ENCODE results near the gene EVPLL.

EVPLL gene

GRCh38 chr17:18364166-18364565 lies 13.4 kb upstream of the EVPLL start:
- Histone ChIP-seq H3K36me3 (ENCODE audit: insufficient read depth, low read length) (no peaks in the 10 kb centered on the region), H3K79me2 (ENCODE audit: insufficient read depth, low read length) (peaks cover 41% of the 10 kb centered on the region), H3K9me3 (ENCODE audit: insufficient read depth, low read depth, low read length) (no peaks in the 10 kb centered on the region), H3K27me3 (ENCODE audit: insufficient read depth, low read length, poor library complexity, severe bottlenecking) (no peaks in the 10 kb centered on the region), H3K9me2 (replicated peaks; ENCODE audit: low read depth, low read length) (no peaks in the 10 kb centered on the region), H3K4me3 (ENCODE audit: low read length, poor library complexity, severe bottlenecking) (no peak overlapping the region), H3K4me1 (ENCODE audit: insufficient read depth, low read length, poor library complexity, severe bottlenecking) (peaks cover 13% of the 10 kb centered on the region), H2AFZ (ENCODE audit: low read length) (no peak overlapping the region), H3K9ac (ENCODE audit: low read depth, low read length, poor library complexity, severe bottlenecking) (peak overlapping the region; percentile 94), H3K4me2 (ENCODE audit: low read depth, low read length, poor library complexity, severe bottlenecking) (peak overlapping the region; percentile 100), H4K20me1 (ENCODE audit: insufficient read depth, low read length, poor library complexity, severe bottlenecking) (peaks cover 6% of the 10 kb centered on the region), H3F3A (ENCODE audit: low read depth) (no peaks in the 10 kb centered on the region)
- TF ChIP-seq EZH2phosphoT487 (IDR thresholded peaks at IDR 0.05; ENCODE audit: borderline replicate concordance) (no peak), CTCF (conservative IDR thresholded peaks at IDR 0.05; ENCODE audit: low read length) (no peak)

DNA sequence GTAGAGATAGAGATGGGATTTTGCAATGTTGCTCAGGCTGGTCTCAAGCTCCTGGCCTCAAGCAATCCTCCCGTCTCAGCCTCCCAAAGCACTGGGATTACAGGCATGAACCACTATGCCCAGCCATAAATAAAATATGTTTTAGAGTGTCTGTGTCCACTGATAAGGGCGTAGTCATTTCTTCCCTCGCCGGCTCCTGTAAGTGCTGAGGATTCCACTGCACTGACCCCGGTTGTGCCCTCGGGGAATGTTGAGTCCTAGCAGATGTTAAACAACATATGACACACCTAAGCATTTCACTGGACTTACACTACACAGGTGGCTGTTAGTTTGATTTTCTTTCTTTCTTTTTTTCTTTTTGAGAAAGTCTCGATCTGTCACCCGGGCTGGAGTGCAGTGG lies 8.6 kb upstream of the EVPLL start:
- Histone ChIP-seq H3K9me3 (ENCODE audit: insufficient read depth, low read depth, low read length) (no peaks in the 10 kb centered on the region), H3K4me3 (ENCODE audit: low read length, poor library complexity, severe bottlenecking) (no peak overlapping the region), H2AFZ (ENCODE audit: low read length) (no peak overlapping the region), H3K9me2 (replicated peaks; ENCODE audit: low read depth, low read length) (no peaks in the 10 kb centered on the region), H3K79me2 (ENCODE audit: insufficient read depth, low read length) (no peaks in the 10 kb centered on the region), H3K27me3 (ENCODE audit: insufficient read depth, low read length, poor library complexity, severe bottlenecking) (no peaks in the 10 kb centered on the region), H3F3A (ENCODE audit: low read depth) (no peaks in the 10 kb centered on the region), H3K9ac (ENCODE audit: low read depth, low read length, poor library complexity, severe bottlenecking) (no peak overlapping the region), H3K4me1 (ENCODE audit: insufficient read depth, low read length, poor library complexity, severe bottlenecking) (no peaks in the 10 kb centered on the region), H4K20me1 (ENCODE audit: insufficient read depth, low read length, poor library complexity, severe bottlenecking) (no peaks in the 10 kb centered on the region), H3K36me3 (ENCODE audit: insufficient read depth, low read length) (no peaks in the 10 kb centered on the region), H3K4me2 (ENCODE audit: low read depth, low read length, poor library complexity, severe bottlenecking) (no peak overlapping the region)
- TF ChIP-seq EZH2phosphoT487 (IDR thresholded peaks at IDR 0.05; ENCODE audit: borderline replicate concordance): no peak
- no peak for TF ChIP-seq CTCF (conservative IDR thresholded peaks at IDR 0.05; ENCODE audit: low read length)

- Histone ChIP-seq H3K36me3 (ENCODE audit: insufficient read depth, low read length) (no peaks in the 10 kb centered on the region), H3K9me2 (replicated peaks; ENCODE audit: low read depth, low read length) (no peaks in the 10 kb centered on the region), H3K79me2 (ENCODE audit: insufficient read depth, low read length) (no peaks in the 10 kb centered on the region), H4K20me1 (ENCODE audit: insufficient read depth, low read length, poor library complexity, severe bottlenecking) (no peaks in the 10 kb centered on the region), H3F3A (ENCODE audit: low read depth) (no peaks in the 10 kb centered on the region), H3K4me1 (ENCODE audit: insufficient read depth, low read length, poor library complexity, severe bottlenecking) (no peaks in the 10 kb centered on the region), H3K9me3 (ENCODE audit: insufficient read depth, low read depth, low read length) (no peaks in the 10 kb centered on the region; the same call in 1 of the 2 replicates), H3K9ac (ENCODE audit: low read depth, low read length, poor library complexity, severe bottlenecking) (no peak overlapping the region), H3K4me3 (ENCODE audit: low read length, poor library complexity, severe bottlenecking) (no peak overlapping the region), H2AFZ (ENCODE audit: low read length) (no peak overlapping the region), H3K4me2 (ENCODE audit: low read depth, low read length, poor library complexity, severe bottlenecking) (no peak overlapping the region), H3K27me3 (ENCODE audit: insufficient read depth, low read length, poor library complexity, severe bottlenecking) (no peaks in the 10 kb centered on the region)
- TF ChIP-seq EZH2phosphoT487 (IDR thresholded peaks at IDR 0.05; ENCODE audit: borderline replicate concordance): no peak
- no peak for TF ChIP-seq CTCF (conservative IDR thresholded peaks at IDR 0.05; ENCODE audit: low read length)
Observed at GRCh38 chr17:18370761-18371160, 6.8 kb upstream of the EVPLL start.
